ENCODE results near the gene ZNF100. TPM values are rescaled to one million over a fixed set of nuclear protein-coding genes. Genes with fewer than 3 reads are reported as not detected.
"Not testable (repeated sequence)": the region's sequence is repeated elsewhere in the genome, so short reads cannot be mapped to it uniquely, and the experiment has no call there.

The ZNF100 gene
- total RNA-seq, 1 donor from 2014 or later: 17.7 TPM

GRCh38 chr19:21705393-21705792 lies 62.0 kb downstream of the ZNF100 start:
- no peak for DNase-seq (ENCODE audit: low spot score)

DNA sequence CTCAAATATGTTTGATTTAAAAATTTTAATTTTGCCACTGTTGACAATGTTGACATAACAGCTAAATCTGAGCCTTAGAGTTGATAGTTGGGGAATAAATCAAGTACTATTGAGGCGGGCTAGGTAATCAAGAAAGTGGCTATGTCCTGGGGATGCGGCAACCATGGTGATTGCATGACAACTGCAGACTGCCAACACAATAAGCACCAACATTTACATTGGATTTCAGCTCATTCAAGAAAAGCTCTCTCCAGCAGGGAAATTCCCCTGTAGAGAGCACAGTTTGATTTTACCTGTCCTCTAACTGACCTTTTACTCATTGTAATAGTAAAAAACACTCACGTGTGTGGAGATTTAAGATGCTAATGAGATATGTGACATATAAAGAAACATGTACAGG lies 63.1 kb downstream of the ZNF100 start:
- DNase-seq (ENCODE audit: low spot score): no peak

GRCh38 chr19:21699197-21699596 lies 68.2 kb downstream of the ZNF100 start:
- DNase-seq (ENCODE audit: low spot score): no peak

DNA sequence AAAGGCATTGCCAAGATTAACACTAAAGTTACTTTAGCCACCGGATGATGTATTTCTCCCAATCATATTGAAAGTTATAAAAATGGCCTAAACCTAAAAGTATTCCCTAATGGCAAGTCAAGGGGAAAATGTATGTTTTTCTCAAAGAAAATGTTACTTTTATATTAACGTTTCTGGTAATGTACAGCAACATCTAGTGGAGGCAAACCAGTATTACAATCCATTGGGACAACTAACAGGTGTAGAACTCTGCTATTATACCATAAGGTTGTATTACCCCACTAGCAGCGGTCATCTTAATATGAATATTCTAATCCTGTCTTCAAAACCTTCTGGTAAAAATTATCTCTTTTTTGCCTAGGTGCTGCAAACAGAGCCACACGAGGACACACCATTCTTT lies 69.2 kb downstream of the ZNF100 start:
- no peak for DNase-seq (ENCODE audit: low spot score)

- no peak for DNase-seq (ENCODE audit: low spot score)
Measured at GRCh38 chr19:21697698-21698097, 69.7 kb downstream of the ZNF100 start.

- no peak for DNase-seq (ENCODE audit: low spot score)
Measured at GRCh38 chr19:21694171-21694906, 73.0 kb downstream of the ZNF100 start.

GRCh38 chr19:21693399-21693798 lies 74.0 kb downstream of the ZNF100 start:
- no peak for DNase-seq (ENCODE audit: low spot score)

- DNase-seq (ENCODE audit: low spot score): no peak
Measured at GRCh38 chr19:21691661-21692060, 75.7 kb downstream of the ZNF100 start.

- DNase-seq (ENCODE audit: low spot score): no peak
Measured at GRCh38 chr19:21688464-21688863, 78.9 kb downstream of the ZNF100 start.

DNA sequence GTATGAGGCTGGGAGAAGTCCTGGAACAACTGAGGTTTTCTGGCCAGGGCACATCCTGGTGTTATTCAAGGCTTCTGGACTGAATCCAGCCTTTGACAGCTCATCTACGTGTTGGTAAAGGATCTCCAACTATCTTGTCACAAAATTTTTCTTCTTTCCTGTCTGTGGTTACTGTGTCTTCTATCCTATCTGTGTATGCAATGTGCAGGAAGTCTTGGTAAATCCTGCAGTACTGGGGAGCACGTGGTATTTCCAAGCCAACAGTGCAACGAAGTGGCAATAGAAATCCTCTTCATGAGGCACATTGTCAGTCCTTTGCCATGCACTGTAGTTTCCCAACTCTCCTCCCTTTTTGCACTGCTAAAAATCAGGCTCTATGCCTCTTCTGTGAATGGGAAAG lies 86.7 kb downstream of the ZNF100 start:
- no peak for DNase-seq (ENCODE audit: low spot score)

DNA sequence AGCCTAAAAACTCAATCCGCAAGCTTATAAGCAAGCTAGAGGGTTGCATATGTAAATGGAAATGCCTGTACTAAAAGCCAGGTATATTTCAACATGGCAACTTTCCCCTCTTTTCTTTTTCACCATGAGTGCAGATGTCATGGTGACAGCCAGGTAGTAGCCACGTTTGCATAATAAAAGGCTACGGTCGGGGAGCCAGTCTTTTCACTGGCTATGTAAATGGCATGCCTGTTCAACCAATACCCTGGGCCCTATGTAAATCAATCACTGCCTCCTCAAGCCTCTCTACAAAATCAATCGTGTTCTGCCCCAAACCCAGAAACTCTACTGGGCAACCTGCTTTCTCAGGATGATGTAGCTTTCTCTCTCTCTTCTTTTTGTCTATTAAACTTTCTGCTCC lies 87.4 kb downstream of the ZNF100 start:
- no peak for DNase-seq (ENCODE audit: low spot score)

DNA sequence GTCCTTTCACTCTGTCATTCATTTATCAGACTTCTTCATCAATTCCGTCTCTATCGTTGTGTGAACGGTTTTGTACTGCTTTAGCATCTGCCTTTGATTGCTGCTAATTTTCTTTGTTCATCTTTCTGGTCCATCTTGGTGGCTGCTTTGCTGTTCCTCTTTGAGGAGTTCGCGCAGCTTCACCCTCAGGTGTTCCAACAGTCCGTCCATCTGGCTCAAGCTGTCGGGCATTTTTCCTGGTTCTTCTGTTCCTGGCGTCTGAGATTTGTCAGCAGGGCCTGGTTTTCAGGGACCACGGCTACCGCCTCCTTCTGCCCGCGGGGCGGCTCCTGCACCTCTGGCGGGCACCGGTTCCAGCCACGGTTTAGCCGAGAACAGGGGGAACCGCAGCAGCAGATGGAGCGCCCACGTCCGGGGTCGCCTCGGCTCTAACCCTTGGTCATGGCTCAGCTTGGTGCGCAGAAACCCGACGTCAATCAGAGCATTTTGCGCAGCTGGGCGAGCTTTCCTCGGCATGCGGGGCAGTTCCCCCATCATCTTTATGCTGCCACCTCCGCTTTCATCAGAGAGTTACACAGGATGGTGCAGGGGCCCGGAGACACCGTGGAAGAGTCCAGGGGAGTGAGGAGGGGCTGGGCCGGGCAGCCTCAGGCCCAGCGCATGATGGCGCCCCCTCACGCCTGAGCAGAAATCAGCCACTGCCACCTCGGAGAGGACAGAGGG lies 89.5 kb downstream of the ZNF100 start:
- DNase-seq (ENCODE audit: low spot score): no peak

- DNase-seq (ENCODE audit: low spot score): no peak
Measured at GRCh38 chr19:21674454-21674853, 92.9 kb downstream of the ZNF100 start.

GRCh38 chr19:21673479-21673878 lies 93.9 kb downstream of the ZNF100 start:
- DNase-seq (ENCODE audit: low spot score): not testable (repeated sequence)

Other genes with a start within 250 kb of the ZNF100 start
- gene ZNF43, start 68.6 kb upstream of the ZNF100 start, total RNA-seq: 8.7 TPM
- gene ZNF208, start 243.4 kb upstream of the ZNF100 start, total RNA-seq: 5.2 TPM